RWPE2 (cell line): ENCODE data around the gene TRHDE.

Experiments used
- ATAC-seq: fragments of 200-7000 bp; cut with Tn5 transposase; 3 replicates; pipeline ENCODE4 v1.9.1; 2021; ENCODE audit warnings: low read depth
- DNase-seq: peaks from one replicate; pipeline ENCODE4 v3.0.0-alpha.2; 2020; ENCODE audit warnings: low spot score
- H3K27ac ChIP-seq: fragments of 450-650 bp; 2 replicates; pipeline ENCODE4 v1.5.1; 2017; ENCODE audit warnings: mild to moderate bottlenecking; ENCODE audit not compliant: poor library complexity, severe bottlenecking
- H3K27me3 ChIP-seq: fragments of 250-450 bp; sonication (Bioruptor Pico); 2 replicates; pipeline ENCODE4 v1.5.1; 2021; ENCODE audit warnings: mild to moderate bottlenecking, moderate library complexity; ENCODE audit not compliant: insufficient read depth, poor library complexity, severe bottlenecking
- H3K36me3 ChIP-seq: fragments of 250-450 bp; sonication (Bioruptor Pico); 2 replicates; pipeline ENCODE4 v1.5.1; 2020; ENCODE audit warnings: low read depth, mild to moderate bottlenecking, moderate library complexity
- H3K4me1 ChIP-seq: fragments of 250-450 bp; sonication (Bioruptor Pico); 2 replicates; pipeline ENCODE4 v1.5.1; 2021; ENCODE audit warnings: mild to moderate bottlenecking, moderate library complexity; ENCODE audit not compliant: insufficient read depth, poor library complexity, severe bottlenecking
- H3K4me3 ChIP-seq: fragments of 250-450 bp; sonication (Bioruptor Pico); 2 replicates; pipeline ENCODE4 v1.5.1; 2021; ENCODE audit warnings: mild to moderate bottlenecking, moderate library complexity; ENCODE audit not compliant: severe bottlenecking
- H3K9me3 ChIP-seq: fragments of 250-450 bp; sonication (Bioruptor Pico); 2 replicates; pipeline ENCODE4 v1.5.1; 2021; ENCODE audit warnings: mild to moderate bottlenecking, moderate library complexity; ENCODE audit not compliant: severe bottlenecking
- TF ChIP-seq, protein P1 (sequence below): fragments of 450-650 bp; IDR thresholded peaks from one replicate; pipeline ENCODE4 v1.5.1; 2017; ENCODE audit warnings: mild to moderate bottlenecking, moderate library complexity; ENCODE audit not compliant: poor library complexity, severe bottlenecking

The TRHDE gene

DNA sequence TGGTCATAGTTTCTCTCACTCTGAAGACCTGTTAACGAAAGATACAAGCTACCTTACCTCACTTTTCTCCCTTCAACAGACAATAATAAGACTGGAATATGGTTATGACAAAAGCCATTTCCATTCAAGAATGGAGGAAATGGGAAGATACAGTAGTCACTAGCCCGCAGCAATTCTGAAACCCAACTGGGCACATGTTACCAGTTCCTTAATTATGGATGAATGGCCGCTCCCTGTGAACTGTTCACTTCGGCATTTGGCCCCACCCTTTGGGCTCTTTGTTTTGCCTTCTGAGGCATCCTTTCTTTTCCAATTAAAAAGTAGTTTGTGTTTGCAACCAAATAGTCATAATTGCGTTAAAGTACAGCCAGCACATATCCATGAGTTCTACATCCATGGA is 19.0 kb downstream of the TRHDE start:
- no peak overlapping the region for H3K27ac ChIP-seq

DNA sequence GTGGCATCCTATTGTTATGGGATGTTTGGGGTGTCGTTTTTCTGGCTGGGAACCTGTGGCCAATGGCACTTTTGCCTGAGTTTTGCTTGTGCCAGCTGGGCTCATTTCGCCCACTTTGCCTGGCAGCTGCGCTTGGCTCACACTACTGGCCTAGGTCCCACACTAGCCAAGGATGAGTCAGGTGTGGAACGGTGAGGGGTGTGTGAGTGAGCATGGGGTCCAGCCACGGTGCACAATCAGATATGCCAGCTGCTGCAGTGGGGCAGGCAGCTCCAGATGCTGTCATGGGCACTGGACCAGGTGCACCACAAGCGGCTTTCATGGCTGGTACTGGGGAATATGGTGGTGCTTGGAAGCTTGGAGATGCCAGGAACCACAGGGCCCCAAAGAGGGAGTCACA is 21.5 kb downstream of the TRHDE start:
- Histone ChIP-seq H3K4me1 (peaks cover 13% of the 10 kb centered on the region), H3K36me3 (no peaks in the 10 kb centered on the region), H3K27ac (no peak overlapping the region), H3K4me3 (no peak overlapping the region), H3K27me3 (no peaks in the 10 kb centered on the region), H3K9me3 (no peaks in the 10 kb centered on the region)
- ATAC-seq (no peak), DNase-seq (no peak)
- TF ChIP-seq, protein P1, sequence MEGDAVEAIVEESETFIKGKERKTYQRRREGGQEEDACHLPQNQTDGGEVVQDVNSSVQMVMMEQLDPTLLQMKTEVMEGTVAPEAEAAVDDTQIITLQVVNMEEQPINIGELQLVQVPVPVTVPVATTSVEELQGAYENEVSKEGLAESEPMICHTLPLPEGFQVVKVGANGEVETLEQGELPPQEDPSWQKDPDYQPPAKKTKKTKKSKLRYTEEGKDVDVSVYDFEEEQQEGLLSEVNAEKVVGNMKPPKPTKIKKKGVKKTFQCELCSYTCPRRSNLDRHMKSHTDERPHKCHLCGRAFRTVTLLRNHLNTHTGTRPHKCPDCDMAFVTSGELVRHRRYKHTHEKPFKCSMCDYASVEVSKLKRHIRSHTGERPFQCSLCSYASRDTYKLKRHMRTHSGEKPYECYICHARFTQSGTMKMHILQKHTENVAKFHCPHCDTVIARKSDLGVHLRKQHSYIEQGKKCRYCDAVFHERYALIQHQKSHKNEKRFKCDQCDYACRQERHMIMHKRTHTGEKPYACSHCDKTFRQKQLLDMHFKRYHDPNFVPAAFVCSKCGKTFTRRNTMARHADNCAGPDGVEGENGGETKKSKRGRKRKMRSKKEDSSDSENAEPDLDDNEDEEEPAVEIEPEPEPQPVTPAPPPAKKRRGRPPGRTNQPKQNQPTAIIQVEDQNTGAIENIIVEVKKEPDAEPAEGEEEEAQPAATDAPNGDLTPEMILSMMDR: no peak

More for the DNA sequence above, 19.0 kb downstream of the TRHDE start:
- H3K36me3 ChIP-seq: no peaks in the 10 kb centered on the region
- peaks cover 10% of the 10 kb centered on the region for H3K4me1 ChIP-seq
- no peak for DNase-seq
- no peak for ATAC-seq
- TF ChIP-seq, protein P1: no peak
- no peaks in the 10 kb centered on the region for H3K9me3 ChIP-seq
- H3K27me3 ChIP-seq: no peaks in the 10 kb centered on the region
- no peak overlapping the region for H3K4me3 ChIP-seq

DNA sequence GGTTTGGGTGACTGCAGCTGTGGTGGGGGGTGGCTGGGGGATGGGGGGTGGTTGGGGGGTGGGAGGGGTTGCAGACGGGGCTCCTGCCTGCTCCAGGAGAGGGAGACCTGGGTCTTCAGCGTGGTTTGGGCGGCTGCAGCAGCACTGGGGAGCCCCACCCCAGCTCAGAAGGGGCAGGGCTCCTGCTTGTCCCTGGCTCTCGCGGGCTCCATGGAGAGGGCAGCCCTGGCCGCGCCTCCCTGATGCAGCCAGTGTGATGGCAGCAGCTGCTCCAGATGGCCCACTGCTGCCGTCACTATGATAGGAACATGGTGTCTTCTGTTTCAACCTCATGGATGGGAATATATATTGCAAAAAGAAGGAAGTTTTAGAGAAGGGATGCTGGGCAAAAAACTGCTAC is 22.9 kb downstream of the TRHDE start:
- ATAC-seq: no peak
- Histone ChIP-seq H3K4me1 (peaks cover 13% of the 10 kb centered on the region), H3K4me3 (no peak overlapping the region), H3K36me3 (no peaks in the 10 kb centered on the region), H3K9me3 (no peaks in the 10 kb centered on the region), H3K27me3 (no peaks in the 10 kb centered on the region), H3K27ac (no peak overlapping the region)
- TF ChIP-seq, protein P1: no peak
- peak; percentile 28 for DNase-seq

DNA sequence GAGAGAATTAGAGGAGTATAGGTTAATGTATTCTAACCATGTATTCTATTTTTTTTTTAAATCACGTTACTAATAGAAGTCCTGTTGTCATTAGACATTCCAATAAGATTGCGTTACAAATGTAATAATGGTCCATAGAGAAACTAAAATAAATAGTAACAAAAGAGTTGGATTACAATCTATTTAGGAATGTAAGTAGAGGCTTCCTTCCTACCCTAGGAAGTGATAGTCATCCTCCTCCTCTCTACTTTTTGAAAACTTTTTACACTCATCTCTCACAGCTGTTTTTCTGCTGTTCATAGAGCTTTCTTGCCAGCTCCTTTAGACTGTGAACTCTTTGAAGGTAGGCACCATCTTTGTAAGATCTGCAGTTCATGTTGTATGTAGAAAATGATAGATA is 23.6 kb downstream of the TRHDE start:
- Histone ChIP-seq H3K36me3 (no peaks in the 10 kb centered on the region), H3K27me3 (no peaks in the 10 kb centered on the region), H3K4me1 (peaks cover 13% of the 10 kb centered on the region), H3K27ac (peak overlapping the region; percentile 51), H3K4me3 (no peak overlapping the region), H3K9me3 (no peaks in the 10 kb centered on the region)
- DNase-seq (no peak), ATAC-seq (no peak)
- TF ChIP-seq, protein P1: no peak

DNA sequence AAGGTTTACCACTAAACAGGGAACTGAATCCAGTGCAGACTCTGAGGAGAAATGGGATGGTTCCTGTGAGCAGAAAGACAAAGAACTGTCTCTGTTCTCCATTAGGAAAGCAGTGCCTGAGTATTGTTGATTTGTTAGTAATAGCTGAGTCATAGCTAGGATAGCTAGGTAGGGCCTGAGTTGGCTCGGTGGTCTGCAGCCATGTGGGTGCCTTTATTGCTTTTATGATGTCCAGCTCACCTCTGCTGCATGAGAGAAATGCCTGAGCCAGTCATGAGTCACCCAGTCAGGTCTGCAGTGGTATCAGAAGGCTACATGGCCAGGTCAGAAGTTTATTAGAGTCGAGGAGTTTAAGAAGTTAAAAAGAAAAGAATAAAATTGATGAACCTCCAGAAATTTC is 24.2 kb downstream of the TRHDE start:
- H3K27ac ChIP-seq: peak overlapping the region; percentile 51
- DNase-seq: peak; percentile 48

More for the DNA sequence above, 24.2 kb downstream of the TRHDE start:
- TF ChIP-seq, protein P1: no peak
- Histone ChIP-seq H3K9me3 (no peaks in the 10 kb centered on the region), H3K36me3 (no peaks in the 10 kb centered on the region), H3K4me3 (no peak overlapping the region), H3K4me1 (peaks cover 13% of the 10 kb centered on the region), H3K27me3 (no peaks in the 10 kb centered on the region)
- peak; percentile 94 for ATAC-seq
